Activated B cell treated with CpG ODN at 0.5 μM for 24 hours (primary cell): ENCODE measurements around the gene EXOC3. TPM values are rescaled to one million over a fixed set of nuclear protein-coding genes. Genes with fewer than 3 reads are reported as not detected.

Source experiments
- ATAC-seq: fragments of 200-7000 bp; cut with Tn5 transposase; one replicate; pipeline ENCODE4 v1.10.0; 2021; ENCODE audit warnings: low read depth, mild to moderate bottlenecking, moderate library complexity
- CTCF ChIA-PET: fragments of 350-600 bp; sonication (Branson Sonifier 250); formaldehyde crosslinking; loops from one replicate; lab custom pipeline; 2021; ENCODE audit warnings: antibody characterized with exemption; lab: Charles Lee
- POLR2A ChIA-PET: fragments of 350-600 bp; sonication (Branson Sonifier 250); formaldehyde crosslinking; loops from one replicate; lab custom pipeline; 2021; ENCODE audit warnings: antibody characterized with exemption; lab: Charles Lee
- DNase-seq: peaks from one replicate; pipeline ENCODE4 v3.0.0; 2022
- H3K27ac Mint-ChIP-seq: one replicate; pipeline ENCODE4 v1.8.0; 2020; ENCODE audit warnings: mixed read lengths
- H3K27me3 Mint-ChIP-seq: one replicate; pipeline ENCODE4 v1.8.0; 2021; ENCODE audit warnings: mixed read lengths
- H3K36me3 Mint-ChIP-seq: one replicate; pipeline ENCODE4 v1.8.0; 2021; ENCODE audit warnings: low read depth, mixed read lengths
- H3K4me1 Mint-ChIP-seq: one replicate; pipeline ENCODE4 v1.8.0; 2021; ENCODE audit warnings: mixed read lengths
- H3K4me3 Mint-ChIP-seq: one replicate; pipeline ENCODE4 v1.8.0; 2020; ENCODE audit warnings: mild to moderate bottlenecking, mixed read lengths
- H3K9me3 Mint-ChIP-seq: one replicate; pipeline ENCODE4 v1.8.0; 2020; ENCODE audit warnings: mixed read lengths
- CTCF ChIP-seq: fragments of 200-600 bp; IDR thresholded peaks from one replicate; pipeline ENCODE4 v1.8.0; 2022; ENCODE audit warnings: antibody characterized with exemption, mild to moderate bottlenecking
- intact Hi-C: fragments of 100-400 bp; cut with micrococcal nuclease; formaldehyde crosslinking; loops from one replicate; pipeline ENCODE4 v1.15.1; 2024
- total RNA-seq: library from RNA; stranded (reverse); gene quantifications from 2 replicates; pipeline ENCODE4 v1.2.3, GENCODE V29; 2022

The EXOC3 gene
- 75.9 and 79.6 TPM in 2 replicates for total RNA-seq

DNA sequence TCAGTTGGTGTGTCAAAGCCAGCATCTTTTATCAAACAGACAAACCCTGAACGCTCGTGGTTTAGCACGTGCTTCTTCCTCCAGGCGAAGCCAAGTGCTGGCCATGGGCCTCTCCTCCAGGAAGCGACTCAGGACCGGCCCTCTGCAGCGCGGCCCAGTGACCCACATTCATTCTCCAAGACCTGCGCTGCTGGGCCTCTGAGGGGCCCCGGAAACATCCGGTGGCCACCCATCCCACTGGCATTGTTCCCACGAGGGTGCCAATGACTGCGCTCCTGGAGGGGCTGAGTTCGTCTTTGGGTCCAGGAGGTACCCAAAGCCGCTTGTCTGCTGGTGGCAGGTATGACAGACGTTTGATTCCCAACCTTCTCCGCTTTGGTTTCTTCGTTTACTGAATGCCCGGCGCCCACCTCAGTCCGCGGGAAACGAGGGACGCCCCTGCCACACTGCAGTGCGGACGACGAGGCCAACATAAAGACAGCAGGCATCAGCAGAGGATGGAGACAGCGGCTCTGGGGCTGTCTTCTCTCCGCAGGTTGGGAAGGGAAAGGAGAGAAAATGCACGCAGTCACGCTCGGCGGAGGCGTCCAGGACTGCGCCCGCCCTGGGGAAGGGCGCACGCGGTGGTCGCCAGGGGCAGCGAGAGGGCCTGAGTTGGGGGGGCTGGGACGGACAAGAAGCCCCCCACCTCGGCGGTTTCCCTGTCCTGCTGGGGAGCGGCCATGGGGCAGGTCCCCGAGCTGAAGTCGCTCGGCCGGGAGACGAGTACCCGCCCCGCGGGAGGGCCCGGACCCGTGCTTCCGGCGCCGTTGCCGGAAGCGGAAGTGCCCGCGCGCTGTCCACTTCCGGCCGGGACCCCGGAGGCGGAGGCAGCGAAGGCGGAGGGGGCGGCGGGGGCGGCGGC is at the start of gene EXOC3:
Gene EXOC3, plus strand, starts transcription at position 842 of the 904 bp plus-strand sequence. CDS start 3,030 bp downstream, outside the sequence.
- Mint-ChIP-seq H3K4me3 (peak within 1 kb of the TSS; percentile 94), H3K4me1 (peaks cover 36% of the 10 kb centered on the region), H3K9me3 (no peaks in the 10 kb centered on the region), H3K27me3 (no peaks in the 10 kb centered on the region), H3K36me3 (peaks cover 26% of the 10 kb centered on the region), H3K27ac (peak within 1 kb of the TSS; percentile 90)
- ChIA-PET POLR2A (interaction anchor here (1.0 to 1.4 kb wide), 3 partner anchors 30 to 171 kb away, joined by 3 to 6 read pairs (median 4); partner anchors contain the start of gene PDCD6), CTCF (no interaction called here)
- intact Hi-C loops, result loop anchor here (1.0 to 5.0 kb wide), 4 partner anchors 18 to 225 kb away; partner anchors contain the start of genes CCDC127, CEP72, PDCD6 and SDHA
- no peak for TF ChIP-seq CTCF
- peak; percentile 81 for DNase-seq
- ATAC-seq, result peak; percentile 91

DNA sequence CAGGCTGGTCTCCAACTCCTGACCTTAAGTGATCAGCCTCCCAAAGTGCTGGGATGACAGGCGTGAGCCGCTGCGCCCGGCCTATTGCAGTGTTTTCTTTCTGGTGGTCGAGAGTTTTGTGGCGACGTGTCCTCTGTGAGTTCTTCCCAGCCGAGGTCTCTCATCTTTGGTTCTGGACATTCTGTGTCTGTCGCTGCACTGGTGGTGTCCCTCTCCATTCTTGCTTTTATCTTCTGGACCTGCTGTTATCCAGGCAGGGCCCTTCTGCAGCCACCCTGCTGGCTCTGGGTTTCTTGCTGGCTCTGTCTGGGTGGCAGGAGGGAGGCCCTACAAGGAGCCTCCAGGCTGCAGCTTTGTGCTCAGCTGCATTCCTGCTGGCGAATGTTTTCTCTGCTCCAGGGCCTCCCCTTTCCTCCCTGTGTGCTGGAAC is 49.1 kb upstream of the EXOC3 start:
- H3K4me1 Mint-ChIP-seq, result peaks cover 12% of the 10 kb centered on the region
- POLR2A ChIA-PET, result interaction anchor here (0.7 to 1.7 kb wide), 2 partner anchors 25 to 31 kb away, joined by 4 read pairs; no protein-coding TSS in a partner anchor
- no peak for DNase-seq

DNA sequence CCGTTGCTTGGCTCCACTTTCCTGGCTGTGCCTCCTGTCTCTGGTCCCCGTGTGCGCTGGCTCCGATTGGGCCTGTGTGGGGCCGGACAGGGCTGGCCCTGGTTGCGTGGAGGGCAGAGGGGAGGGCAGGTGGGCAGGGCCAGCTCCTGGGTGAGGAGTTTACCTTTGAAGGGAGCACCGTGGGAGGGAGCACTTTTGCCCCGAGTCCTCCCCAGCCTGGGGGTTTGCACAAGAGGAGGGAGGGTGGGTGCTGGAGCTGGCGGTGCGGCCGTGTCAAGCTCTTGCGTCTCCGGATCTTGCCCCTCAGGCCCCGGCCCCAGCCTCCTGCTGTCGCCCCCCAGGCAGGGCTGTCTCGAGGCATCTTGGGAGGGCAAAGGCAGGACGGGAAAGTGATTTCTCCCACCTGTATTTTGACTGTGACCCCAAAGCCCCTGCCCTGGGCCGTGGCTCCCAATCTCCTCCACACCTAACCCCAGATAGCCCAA is 48.3 kb upstream of the EXOC3 start:
- Mint-ChIP-seq H3K4me3 (no peak overlapping the region), H3K9me3 (no peaks in the 10 kb centered on the region), H3K36me3 (no peaks in the 10 kb centered on the region), H3K4me1 (peaks cover 19% of the 10 kb centered on the region), H3K27me3 (no peaks in the 10 kb centered on the region), H3K27ac (no peak overlapping the region)
- intact Hi-C loops, result no loop called here
- ChIA-PET CTCF (no interaction called here), POLR2A (no interaction called here)
- no peak for TF ChIP-seq CTCF
- ATAC-seq (no peak), DNase-seq (no peak)

More for the DNA sequence above, 49.1 kb upstream of the EXOC3 start:
- ATAC-seq, result no peak
- TF ChIP-seq CTCF, result no peak
- no peaks in the 10 kb centered on the region for H3K27me3 Mint-ChIP-seq
- intact Hi-C loops, result loop anchor here (2.0 kb wide), 1 partner anchor 19 kb away; no protein-coding TSS in a partner anchor
- no peak overlapping the region for H3K4me3 Mint-ChIP-seq
- CTCF ChIA-PET, result no interaction called here
- no peaks in the 10 kb centered on the region for H3K9me3 Mint-ChIP-seq
- H3K36me3 Mint-ChIP-seq, result no peaks in the 10 kb centered on the region
- no peak overlapping the region for H3K27ac Mint-ChIP-seq

- TF ChIP-seq CTCF, result no peak
- H3K4me1 Mint-ChIP-seq, result peaks cover 25% of the 10 kb centered on the region
- H3K36me3 Mint-ChIP-seq, result no peaks in the 10 kb centered on the region
- no peak overlapping the region for H3K4me3 Mint-ChIP-seq
- ATAC-seq, result no peak
- no peak overlapping the region for H3K27ac Mint-ChIP-seq
- no peaks in the 10 kb centered on the region for H3K9me3 Mint-ChIP-seq
- no peak for DNase-seq
- peaks cover 2% of the 10 kb centered on the region for H3K27me3 Mint-ChIP-seq
- POLR2A ChIA-PET, result no interaction called here
- CTCF ChIA-PET, result no interaction called here
- intact Hi-C loops, result no loop called here
These were observed 47.6 kb upstream of the EXOC3 start for GRCh38 chr5:395156-395920.
